HepG2 (cell line): ENCODE data around the gene ZBTB32. TPM values are rescaled to one million over a fixed set of nuclear protein-coding genes. Genes with fewer than 3 reads are reported as not detected.

Experiments used
- ATAC-seq: fragments of 200-7000 bp; cut with Tn5 transposase; 3 replicates; pipeline ENCODE4 v1.9.1; 2020; ENCODE audit warnings: mild to moderate bottlenecking, moderate library complexity
- BruUV-seq: library from RNA; stranded (reverse); fragments of 400-500 nt; replicated peaks from 2 replicates; lab custom pipeline; 2021; lab: Mats Ljungman, UMichigan
- CTCF ChIA-PET: fragments of 300-600 bp; formaldehyde crosslinking; extraction: SDS; loops from one replicate; lab custom pipeline; 2021; ENCODE audit warnings: low total read pairs, inconsistent platforms, low intra/inter-chr PET ratio; lab: Yijun Ruan, JAX
- POLR2A ChIA-PET: fragments of 350-600 bp; sonication (Branson Sonifier 250); formaldehyde crosslinking; loops from one replicate; lab custom pipeline; 2020; ENCODE audit warnings: antibody characterized with exemption, inconsistent platforms; lab: Yijun Ruan, JAX
- DNase-seq: peaks from one replicate; pipeline ENCODE4 v3.0.0-alpha.2; 2015; ENCODE audit warnings: low spot score
- FAIRE-seq: peaks from 3 replicates; lab custom pipeline; 2011; peaks lifted over from hg19 to GRCh38; lab: Jason Lieb, UNC
- H2AFZ ChIP-seq: one replicate; pipeline ENCODE4 v1.6.1; 2011; ENCODE audit warnings: low read length, inconsistent platforms
- H3K27ac ChIP-seq: fragments of 300-600 bp; 3 replicates; pipeline ENCODE4 v1.8.0; 2011; ENCODE audit warnings: mixed run types, mild to moderate bottlenecking, mixed read lengths, low read length, inconsistent platforms; ENCODE audit not compliant: insufficient read depth; ENCODE audit errors: extremely low read length
- H3K27me3 ChIP-seq, 2 experiments: fragments of 200-600 bp in 1 of 2; 2 replicates in 1 of 2; 3 replicates in 1 of 2; pipeline versions ENCODE4 v1.6.0 to v1.8.0; 2011; ENCODE audit warnings: low read length in 2 of 2, mild to moderate bottlenecking in 2 of 2, moderate library complexity in 2 of 2, inconsistent platforms in 1 of 2; ENCODE audit not compliant: insufficient read depth in 2 of 2, control insufficient read depth in 1 of 2
- H3K36me3 ChIP-seq, 2 experiments: fragments of 200-600 bp in 1 of 2; replicated peaks in 1 of 2; 2 replicates in 1 of 2; 3 replicates in 1 of 2; pipeline versions ENCODE4 v1.5.1 to v1.8.0; 2011; ENCODE audit warnings: low read length in 2 of 2, inconsistent platforms in 1 of 2; ENCODE audit not compliant: insufficient read depth in 2 of 2, control insufficient read depth in 1 of 2
- H3K4me1 ChIP-seq: 2 replicates; pipeline ENCODE4 v1.5.1; 2012; ENCODE audit warnings: low read length, inconsistent platforms; ENCODE audit not compliant: insufficient read depth
- H3K4me2 ChIP-seq: 2 replicates; pipeline ENCODE4 v1.6.0; 2011; ENCODE audit warnings: low read depth, low read length, inconsistent platforms
- H3K4me3 ChIP-seq, 3 experiments: fragments of 200-600 bp in 1 of 3; sonication (generic), shearing (Covaris generic) in 1 of 3; replicated peaks in 1 of 3; 2 replicates each; pipeline ENCODE4 v1.5.1; 2011 to 2016; ENCODE audit warnings: low read length in 3 of 3, inconsistent platforms in 2 of 3, low read depth in 2 of 3, mild to moderate bottlenecking in 2 of 3, control low read depth in 1 of 3, mixed read lengths in 1 of 3; ENCODE audit not compliant: insufficient read depth in 1 of 3
- H3K79me2 ChIP-seq: one replicate; pipeline ENCODE4 v1.6.1; 2011; ENCODE audit warnings: low read length, inconsistent platforms; ENCODE audit not compliant: insufficient read depth
- H3K9ac ChIP-seq: 2 replicates; pipeline ENCODE4 v1.6.0; 2011; ENCODE audit warnings: mild to moderate bottlenecking, low read depth, low read length, inconsistent platforms; ENCODE audit not compliant: insufficient read depth
- H3K9me3 ChIP-seq: 2 replicates; pipeline ENCODE4 v1.5.1; 2012; ENCODE audit warnings: mild to moderate bottlenecking, low read length
- H4K20me1 ChIP-seq: 2 replicates; pipeline ENCODE4 v1.6.0; 2011; ENCODE audit warnings: inconsistent platforms, mild to moderate bottlenecking, low read length, moderate library complexity; ENCODE audit not compliant: insufficient read depth
- BHLHE40 ChIP-seq: IDR thresholded peaks from 2 replicates; pipeline ENCODE4 v1.6.1; 2011; ENCODE audit warnings: low read length, improper control_type of control experiment
- DNMT3B ChIP-seq: conservative IDR thresholded peaks from 2 replicates; pipeline ENCODE4 v1.6.1; 2016; ENCODE audit warnings: missing biosample characterization, control low read depth
- JUND ChIP-seq: sonication (generic); formaldehyde crosslinking; IDR thresholded peaks from 2 replicates; pipeline ENCODE4 v1.8.0; 2022; ENCODE audit warnings: mild to moderate bottlenecking, missing genetic modification reagents
- ONECUT2 ChIP-seq: sonication (generic); formaldehyde crosslinking; IDR thresholded peaks from 2 replicates; pipeline ENCODE4 v1.4.0; 2020; ENCODE audit warnings: missing genetic modification reagents
- PHF21A ChIP-seq: sonication (generic); formaldehyde crosslinking; IDR thresholded peaks from 2 replicates; pipeline ENCODE4 v1.5.0; 2020; ENCODE audit warnings: mild to moderate bottlenecking, missing genetic modification reagents
- POLR2G ChIP-seq: fragments of 200-400 bp; formaldehyde crosslinking; IDR thresholded peaks from 2 replicates; pipeline ENCODE4 v1.6.1; 2018; ENCODE audit warnings: mild to moderate bottlenecking, low read depth, low read length, moderate library complexity
- ZBTB44 ChIP-seq: sonication (generic); formaldehyde crosslinking; IDR thresholded peaks from 2 replicates; pipeline ENCODE4 v1.4.0; 2020; ENCODE audit warnings: missing genetic modification reagents
- ZNF234 ChIP-seq: sonication (generic); formaldehyde crosslinking; conservative IDR thresholded peaks from 2 replicates; pipeline ENCODE4 v1.5.1; 2020; ENCODE audit warnings: mild to moderate bottlenecking, missing genetic modification reagents
- ZNF30 ChIP-seq: sonication (generic); formaldehyde crosslinking; IDR thresholded peaks from 2 replicates; pipeline ENCODE4 v1.5.0; 2020; ENCODE audit warnings: mild to moderate bottlenecking, missing genetic modification reagents
- ZNF607 ChIP-seq: sonication (generic); formaldehyde crosslinking; IDR thresholded peaks from 2 replicates; pipeline ENCODE4 v1.5.1; 2020; ENCODE audit warnings: missing genetic modification reagents, mild to moderate bottlenecking, borderline replicate concordance
- ZNF724P ChIP-seq: sonication (generic); formaldehyde crosslinking; IDR thresholded peaks from 2 replicates; pipeline ENCODE4 v1.8.0; 2022; ENCODE audit warnings: missing genetic modification reagents, borderline replicate concordance
- ZNF776 ChIP-seq: sonication (generic); formaldehyde crosslinking; IDR thresholded peaks from 2 replicates; pipeline ENCODE4 v1.4.0; 2020; ENCODE audit warnings: mild to moderate bottlenecking, missing genetic modification reagents
- ZZZ3 ChIP-seq: sonication (generic); formaldehyde crosslinking; IDR thresholded peaks from 2 replicates; pipeline ENCODE4 v1.4.0; 2020; ENCODE audit warnings: missing genetic modification reagents, mild to moderate bottlenecking, borderline replicate concordance
- WGBS: methylation state at CpG from one replicate; pipeline ENCODE4 v1.1.6; 2017; ENCODE audit warnings: low lambda C conversion rate; 5-methylcytosine and 5-hydroxymethylcytosine counted together
- in situ Hi-C: cut with HindIII; loops from 2 replicates; pipeline ENCODE4 v1.10.0; 2017; ENCODE audit warnings: low pct_unique_long_range_greater_than_20kb; ENCODE audit not compliant: extremely low pct_ligation_motif_present
- intact Hi-C: fragments of 100-400 bp; cut with micrococcal nuclease; formaldehyde crosslinking; loops from one replicate; pipeline ENCODE4 v1.10.0; 2022; ENCODE audit not compliant: unreplicated experiment
- polyA plus RNA-seq, 8 experiments: library from polyadenylated mRNA; depleted of rRNA in 3 of 8; stranded (reverse) in 7 of 8; unstranded in 1 of 8; fragments of >200 nt; fragmentation: Illumina TruSeq in 4 of 8; extraction: Trizol in 4 of 8; gene quantifications; 2 replicates each; pipeline versions ENCODE4 v1.2.1 to v1.2.3, GENCODE V29; 2011 to 2016; ENCODE audit warnings: low read depth in 4 of 8, missing spikeins in 1 of 8, mixed read lengths in 1 of 8; ENCODE audit not compliant: insufficient read depth in 1 of 8
- total RNA-seq, 5 experiments: library from RNA; depleted of rRNA; stranded (reverse); fragments of >200 nt; fragmentation: Illumina TruSeq; extraction: Trizol; gene quantifications; 2 replicates each; pipeline ENCODE4 v1.2.3, GENCODE V29; 2016; ENCODE audit warnings: low read depth in 1 of 5
- TF ChIP-seq, protein P1 (sequence below): sonication (generic); formaldehyde crosslinking; IDR thresholded peaks from 2 replicates; pipeline ENCODE4 v1.4.0; 2020; ENCODE audit warnings: mild to moderate bottlenecking, missing genetic modification reagents, borderline replicate concordance
- TF ChIP-seq, protein P2 (sequence below): sonication (generic); formaldehyde crosslinking; IDR thresholded peaks from 2 replicates; pipeline ENCODE4 v1.8.0; 2022; ENCODE audit warnings: mild to moderate bottlenecking, missing genetic modification reagents, borderline replicate concordance

Gene ZBTB32
- total and polyA plus RNA-seq, 2 of the 13 experiments (the other 11 are each of a cell fraction or from before 2014, with no cell fraction given) = not detected

DNA sequence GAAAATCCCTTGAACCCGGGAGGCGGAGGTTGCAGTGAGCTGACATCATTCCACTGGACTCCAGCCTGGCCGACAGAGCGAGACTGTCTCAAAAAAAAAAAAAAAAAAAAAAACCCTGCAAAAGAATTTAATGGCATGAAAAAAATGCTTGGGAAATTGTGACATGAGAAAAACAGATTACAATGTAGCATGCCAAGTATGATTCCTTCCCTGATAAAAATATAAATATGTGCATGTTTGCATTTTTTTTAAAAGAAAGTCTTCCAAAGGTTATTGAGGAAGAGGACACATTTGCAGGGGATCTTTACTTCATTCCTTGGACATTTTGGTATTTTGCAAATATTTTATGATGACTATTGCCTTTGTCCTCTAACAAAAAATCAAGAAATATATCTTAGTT, 14.5 kb upstream of the ZBTB32 start:
- 16% methylated on average over 4 of the region's 4 CpGs for WGBS
- Histone ChIP-seq H3K9ac (no peak overlapping the region), H3K79me2 (no peaks in the 10 kb centered on the region), H3K4me1 (peaks cover 10% of the 10 kb centered on the region), H3K36me3 (no peaks in the 10 kb centered on the region), H3K4me2 (peak overlapping the region; percentile 53; the same call in 1 of the 2 replicates), H3K9me3 (no peaks in the 10 kb centered on the region), H4K20me1 (no peaks in the 10 kb centered on the region), H3K4me3 (no peak overlapping the region), H3K27me3 (no peaks in the 10 kb centered on the region), H2AFZ (no peak overlapping the region), H3K27ac (no peak overlapping the region)
- TF ChIP-seq ZBTB44 (CRISPR knock-in tag) (no peak), ZNF234 (no peak), DNMT3B (CRISPR knock-in tag) (no peak), POLR2G (no peak), BHLHE40 (no peak), PHF21A (no peak), JUND (CRISPR knock-in tag) (no peak), ZZZ3 (no peak), ZNF776 (CRISPR knock-in tag) (no peak), ZNF607 (CRISPR knock-in tag) (no peak), ZNF30 (no peak), ONECUT2 (CRISPR knock-in tag) (no peak), ZNF724P (CRISPR knock-in tag) (no peak)
- TF ChIP-seq, protein P1, sequence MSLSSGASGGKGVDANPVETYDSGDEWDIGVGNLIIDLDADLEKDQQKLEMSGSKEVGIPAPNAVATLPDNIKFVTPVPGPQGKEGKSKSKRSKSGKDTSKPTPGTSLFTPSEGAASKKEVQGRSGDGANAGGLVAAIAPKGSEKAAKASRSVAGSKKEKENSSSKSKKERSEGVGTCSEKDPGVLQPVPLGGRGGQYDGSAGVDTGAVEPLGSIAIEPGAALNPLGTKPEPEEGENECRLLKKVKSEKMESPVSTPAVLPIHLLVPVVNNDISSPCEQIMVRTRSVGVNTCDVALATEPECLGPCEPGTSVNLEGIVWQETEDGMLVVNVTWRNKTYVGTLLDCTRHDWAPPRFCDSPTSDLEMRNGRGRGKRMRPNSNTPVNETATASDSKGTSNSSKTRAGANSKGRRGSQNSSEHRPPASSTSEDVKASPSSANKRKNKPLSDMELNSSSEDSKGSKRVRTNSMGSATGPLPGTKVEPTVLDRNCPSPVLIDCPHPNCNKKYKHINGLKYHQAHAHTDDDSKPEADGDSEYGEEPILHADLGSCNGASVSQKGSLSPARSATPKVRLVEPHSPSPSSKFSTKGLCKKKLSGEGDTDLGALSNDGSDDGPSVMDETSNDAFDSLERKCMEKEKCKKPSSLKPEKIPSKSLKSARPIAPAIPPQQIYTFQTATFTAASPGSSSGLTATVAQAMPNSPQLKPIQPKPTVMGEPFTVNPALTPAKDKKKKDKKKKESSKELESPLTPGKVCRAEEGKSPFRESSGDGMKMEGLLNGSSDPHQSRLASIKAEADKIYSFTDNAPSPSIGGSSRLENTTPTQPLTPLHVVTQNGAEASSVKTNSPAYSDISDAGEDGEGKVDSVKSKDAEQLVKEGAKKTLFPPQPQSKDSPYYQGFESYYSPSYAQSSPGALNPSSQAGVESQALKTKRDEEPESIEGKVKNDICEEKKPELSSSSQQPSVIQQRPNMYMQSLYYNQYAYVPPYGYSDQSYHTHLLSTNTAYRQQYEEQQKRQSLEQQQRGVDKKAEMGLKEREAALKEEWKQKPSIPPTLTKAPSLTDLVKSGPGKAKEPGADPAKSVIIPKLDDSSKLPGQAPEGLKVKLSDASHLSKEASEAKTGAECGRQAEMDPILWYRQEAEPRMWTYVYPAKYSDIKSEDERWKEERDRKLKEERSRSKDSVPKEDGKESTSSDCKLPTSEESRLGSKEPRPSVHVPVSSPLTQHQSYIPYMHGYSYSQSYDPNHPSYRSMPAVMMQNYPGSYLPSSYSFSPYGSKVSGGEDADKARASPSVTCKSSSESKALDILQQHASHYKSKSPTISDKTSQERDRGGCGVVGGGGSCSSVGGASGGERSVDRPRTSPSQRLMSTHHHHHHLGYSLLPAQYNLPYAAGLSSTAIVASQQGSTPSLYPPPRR (CRISPR knock-in tag) = no peak
- TF ChIP-seq, protein P2, sequence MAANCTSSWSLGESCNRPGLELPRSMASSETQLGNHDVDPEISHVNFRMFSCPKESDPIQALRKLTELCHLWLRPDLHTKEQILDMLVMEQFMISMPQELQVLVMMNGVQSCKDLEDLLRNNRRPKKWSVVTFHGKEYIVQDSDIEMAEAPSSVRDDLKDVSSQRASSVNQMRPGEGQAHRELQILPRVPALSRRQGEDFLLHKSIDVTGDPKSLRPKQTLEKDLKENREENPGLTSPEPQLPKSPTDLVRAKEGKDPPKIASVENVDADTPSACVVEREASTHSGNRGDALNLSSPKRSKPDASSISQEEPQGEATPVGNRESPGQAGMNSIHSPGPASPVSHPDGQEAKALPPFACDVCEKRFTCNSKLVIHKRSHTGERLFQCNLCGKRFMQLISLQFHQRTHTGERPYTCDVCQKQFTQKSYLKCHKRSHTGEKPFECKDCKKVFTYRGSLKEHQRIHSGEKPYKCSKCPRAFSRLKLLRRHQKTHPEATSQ (CRISPR knock-in tag) = no peak
- intact Hi-C loops (loop anchor here (10.0 kb wide), 2 partner anchors 55 to 125 kb away; partner anchors contain the start of genes IGFLR1, LIN37, PRODH2 and PSENEN), in situ Hi-C loops (loop anchor here (10.0 kb wide), 1 partner anchor 125 kb away; the partner anchor contains the start of gene PRODH2)
- ChIA-PET CTCF (no interaction called here), POLR2A (interaction anchor here (1.9 to 2.1 kb wide), 2 partner anchors 13 to 42 kb away, joined by 7 to 9 read pairs; partner anchors contain the start of gene COX6B1)
- no TSS peak for BruUV-seq
- ATAC-seq = no peak
- no peak for DNase-seq
- no peak for FAIRE-seq
